SHP77 treated with DMSO at 0.1 percent for 48 hours (cell line): Measurements from ENCODE around the gene TULP3.

Experiments used
- DNase-seq: peaks from one replicate; lab custom pipeline; 2025; lab: John Stamatoyannopoulos, UW

Gene TULP3

DNA sequence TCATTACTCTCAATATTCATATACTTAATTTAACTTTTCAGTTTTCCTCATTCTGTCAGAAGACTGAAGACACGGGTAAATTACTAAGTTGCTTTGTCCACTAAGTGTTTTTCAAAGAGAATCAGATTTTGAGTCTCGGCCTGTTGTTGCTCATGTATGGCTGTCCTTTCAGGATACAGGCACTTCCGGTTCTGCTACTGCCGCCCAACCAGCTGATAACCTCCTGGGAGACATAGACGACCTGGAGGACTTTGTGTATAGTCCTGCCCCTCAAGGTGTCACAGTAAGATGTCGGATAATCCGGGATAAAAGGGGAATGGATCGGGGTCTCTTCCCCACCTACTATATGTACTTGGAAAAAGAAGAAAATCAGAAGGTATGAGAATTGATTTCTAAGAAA, 40.2 kb downstream of the TULP3 start:
- DNase-seq = no peak

DNA sequence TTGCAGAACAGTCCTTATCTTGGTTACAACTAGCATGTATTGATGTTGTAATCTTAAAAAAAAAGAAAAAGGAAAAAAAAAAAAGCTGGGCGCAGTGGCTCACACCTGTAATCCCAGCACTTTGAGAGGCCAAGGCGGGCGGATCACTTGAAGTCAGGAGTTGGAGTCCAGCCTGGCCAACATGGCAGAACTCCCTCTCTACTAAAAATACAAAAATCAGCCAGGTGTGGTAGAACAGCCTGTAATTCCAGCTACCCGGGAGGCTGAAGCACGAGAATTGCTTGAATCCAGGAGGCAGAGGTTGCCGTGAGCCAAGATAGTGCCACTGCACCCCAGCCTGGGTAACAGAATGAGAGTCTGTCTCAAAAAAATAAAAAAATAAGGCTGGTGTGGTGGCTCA, 42.9 kb downstream of the TULP3 start:
- DNase-seq = no peak

DNA sequence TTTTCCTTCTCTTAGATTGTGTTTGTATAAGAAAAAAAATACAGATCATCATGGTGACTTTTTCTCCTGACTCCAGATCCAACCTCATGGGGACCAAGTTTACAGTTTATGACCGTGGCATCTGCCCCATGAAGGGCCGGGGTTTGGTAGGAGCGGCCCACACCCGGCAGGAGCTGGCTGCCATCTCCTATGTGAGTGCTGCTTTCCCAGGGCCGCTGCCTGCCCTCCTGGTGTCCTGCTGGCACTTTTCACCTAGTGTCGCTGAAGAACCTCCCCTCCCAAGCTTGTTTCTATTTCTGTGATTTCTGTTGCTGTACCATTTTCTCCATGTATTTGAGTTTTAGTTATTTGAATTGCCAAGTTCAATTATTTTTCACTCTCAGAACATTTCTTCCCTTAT, 43.7 kb downstream of the TULP3 start:
- DNase-seq = no peak

DNA sequence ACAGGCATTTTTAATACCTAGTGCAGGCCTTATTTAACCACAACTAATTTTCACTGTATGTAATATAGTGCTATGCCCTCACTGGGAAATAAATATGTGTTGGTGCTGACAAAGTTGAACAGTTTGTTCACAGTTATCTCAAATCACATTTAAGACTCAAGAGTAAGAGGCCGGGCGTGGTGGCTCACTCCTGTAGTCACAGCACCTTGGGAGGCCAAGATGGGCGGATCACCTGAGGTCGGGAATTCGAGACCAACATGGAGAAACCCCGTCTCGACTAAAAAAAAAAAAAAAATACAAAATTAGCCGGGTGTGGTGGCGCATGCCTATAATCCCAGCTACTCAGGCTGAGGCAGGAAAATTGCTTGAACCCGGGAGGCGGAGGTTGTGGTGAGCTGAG, 45.6 kb downstream of the TULP3 start:
- DNase-seq = no peak

DNA sequence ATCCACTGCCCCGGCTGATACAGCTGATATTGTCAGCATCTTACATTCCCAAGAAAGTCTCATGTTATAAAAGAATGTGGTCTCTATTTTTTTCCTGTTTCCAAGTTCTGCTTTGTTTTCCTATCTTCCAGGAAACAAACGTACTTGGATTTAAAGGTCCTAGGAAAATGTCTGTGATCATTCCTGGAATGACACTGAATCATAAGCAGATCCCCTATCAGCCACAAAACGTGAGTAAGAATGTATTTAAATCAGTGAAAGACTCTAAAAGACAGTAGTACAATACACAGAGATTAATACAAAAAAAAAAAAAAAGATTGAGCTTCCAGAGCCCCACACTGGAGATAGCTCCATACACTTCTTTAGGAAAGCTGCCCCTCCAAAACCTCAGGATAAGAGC, 46.8 kb downstream of the TULP3 start:
- no peak for DNase-seq

DNA sequence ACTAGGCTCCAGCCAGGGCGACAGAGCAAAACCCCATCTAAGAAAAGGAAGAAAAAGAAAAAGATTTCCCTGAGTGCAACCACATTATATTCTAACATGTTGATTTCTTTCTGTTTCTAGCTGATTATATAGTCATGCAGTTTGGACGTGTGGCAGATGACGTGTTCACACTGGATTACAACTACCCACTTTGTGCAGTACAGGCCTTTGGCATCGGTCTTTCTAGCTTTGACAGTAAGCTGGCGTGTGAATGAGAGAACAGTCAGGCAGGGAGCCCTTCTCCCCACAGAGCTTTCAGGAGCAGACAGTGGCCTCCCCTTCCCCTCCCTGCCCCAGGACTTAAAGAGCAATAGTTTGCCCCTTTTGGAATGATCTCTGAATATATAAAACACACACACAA, 48.5 kb downstream of the TULP3 start:
- DNase-seq = no peak

DNA sequence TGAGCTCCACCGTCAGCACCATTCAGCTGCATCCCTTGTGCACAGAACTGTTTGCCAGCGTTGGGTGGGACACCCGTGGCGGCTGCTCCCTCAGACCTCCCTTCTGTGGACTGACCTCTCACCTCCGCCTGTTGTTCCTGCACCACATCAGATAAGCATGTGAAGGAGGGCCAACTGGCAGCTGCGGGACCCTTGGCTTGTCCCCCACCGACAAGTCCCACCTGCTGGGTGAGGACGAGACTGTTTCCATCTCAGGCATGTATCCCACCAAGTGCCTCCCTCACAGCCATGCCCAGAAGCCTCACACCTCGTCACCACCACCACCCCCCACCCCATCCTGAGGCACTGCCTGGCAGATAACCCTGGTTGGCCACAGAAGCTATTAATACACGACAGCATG, 49.9 kb downstream of the TULP3 start:
- DNase-seq = no peak

DNA sequence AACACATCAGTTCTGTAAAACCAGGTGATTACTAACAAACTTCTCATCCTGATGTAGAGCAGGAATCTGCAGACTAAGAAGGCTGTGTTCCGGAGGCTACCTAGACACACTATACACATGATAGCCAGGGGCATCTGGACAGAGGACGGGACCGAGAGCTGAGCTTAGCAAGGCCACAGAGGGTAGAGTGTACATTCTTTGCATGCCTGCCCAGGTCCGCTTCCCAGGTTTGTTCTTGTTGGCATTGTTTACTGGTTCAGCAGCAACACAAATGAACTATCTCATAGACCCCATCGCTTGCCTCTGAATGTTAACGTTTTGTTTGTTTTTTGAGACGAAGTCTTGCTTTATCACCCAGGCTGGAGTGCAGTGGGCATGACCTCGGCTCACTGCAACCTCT, 50.8 kb downstream of the TULP3 start:
- no peak for DNase-seq

DNA sequence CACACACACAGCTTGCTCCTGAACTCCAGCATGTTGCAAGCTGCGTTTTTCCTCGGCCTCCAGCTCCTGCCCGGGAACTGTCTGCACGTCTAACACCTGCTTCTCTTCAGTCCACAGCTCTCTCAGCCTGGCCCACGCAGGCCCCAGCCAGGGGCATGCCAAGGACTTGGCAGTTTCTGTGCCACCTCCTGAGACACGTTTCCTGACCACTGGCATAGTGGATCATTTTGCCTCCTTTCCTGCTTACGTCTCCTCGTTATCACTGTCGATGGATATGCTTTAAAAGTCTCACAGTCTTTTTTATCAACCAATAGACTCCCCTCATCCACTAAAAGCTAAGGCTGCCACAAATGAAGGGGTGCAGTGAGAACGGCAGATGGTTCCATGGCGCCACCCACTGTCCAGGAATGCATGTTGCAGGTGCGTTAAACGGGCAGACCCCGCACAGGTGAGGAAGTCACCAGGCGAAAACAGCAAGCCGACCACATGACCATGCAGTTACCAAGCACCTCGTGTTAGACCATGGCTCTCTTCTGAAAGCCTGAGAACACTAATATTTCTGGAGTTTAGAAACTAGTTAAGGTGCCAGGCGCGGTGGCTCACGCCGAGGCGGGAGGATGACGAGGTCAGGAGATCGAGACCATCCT, 53.8 kb downstream of the TULP3 start:
- DNase-seq = peak; percentile 1

DNA sequence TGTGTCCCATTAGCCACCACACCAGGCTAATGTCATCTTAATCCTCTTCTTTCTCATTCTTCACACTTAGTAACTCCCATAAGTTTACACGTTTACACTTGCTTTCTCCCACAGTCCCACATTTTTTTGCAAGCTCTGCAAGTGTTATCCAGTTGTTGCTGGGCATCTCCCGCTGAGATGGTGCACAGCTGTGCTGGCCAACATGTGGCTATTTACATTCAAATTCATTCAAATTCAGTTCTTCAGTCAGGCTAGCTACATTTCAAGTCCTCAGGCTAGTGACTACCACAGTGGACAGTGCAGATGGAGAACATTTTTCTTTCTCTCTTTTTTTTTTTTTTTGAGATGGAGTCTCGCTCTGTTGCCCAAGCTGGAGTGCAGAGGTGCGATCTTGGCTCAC, 58.7 kb downstream of the TULP3 start:
- no peak for DNase-seq

DNA sequence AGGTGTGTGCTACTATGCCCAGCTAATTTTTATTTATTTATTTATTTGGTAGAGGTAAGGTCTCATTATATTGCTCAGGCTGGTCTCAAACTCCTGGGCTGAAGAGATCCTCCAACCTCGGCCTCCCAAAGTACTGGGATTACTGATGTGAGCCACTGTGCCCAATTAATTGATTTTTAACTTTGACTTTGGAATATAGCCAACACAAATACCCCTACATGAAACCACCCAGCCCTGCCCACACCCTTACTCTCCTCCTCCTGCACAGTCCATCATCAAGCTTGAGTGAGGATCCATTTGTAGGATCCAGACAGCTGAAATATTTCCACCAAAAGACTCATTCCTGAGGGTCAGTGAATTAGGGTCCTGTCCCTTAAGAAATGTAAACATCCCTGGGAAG, 65.2 kb downstream of the TULP3 start:
- DNase-seq = no peak

DNA sequence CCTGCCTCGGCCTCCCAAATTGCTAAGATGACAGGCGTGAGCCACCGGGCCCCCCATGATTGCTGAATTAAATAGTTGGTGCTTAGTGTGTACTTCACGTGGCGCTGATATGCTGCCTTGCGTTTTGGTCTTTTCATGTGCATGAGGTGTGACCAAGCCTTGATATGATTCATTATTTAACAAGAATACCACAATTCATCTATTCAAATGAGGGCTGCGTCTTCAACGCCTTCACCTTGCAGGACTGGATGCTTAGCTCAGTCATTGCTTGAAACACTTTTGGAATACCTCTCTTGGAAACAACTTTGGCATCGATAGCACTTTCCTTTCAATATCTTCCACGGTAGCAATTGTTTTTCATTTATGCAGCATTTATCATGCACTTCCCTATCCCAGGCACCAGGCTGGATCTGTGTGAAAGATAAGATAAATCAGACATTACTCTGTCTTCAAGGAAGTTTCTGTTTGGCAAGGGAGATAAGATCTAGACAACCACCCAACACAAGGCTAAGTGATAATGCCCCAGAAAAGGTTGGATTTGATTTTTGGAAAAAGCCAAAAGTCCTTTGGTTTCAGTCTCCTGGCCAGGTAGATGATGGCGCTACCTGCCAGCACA, 67.2 kb downstream of the TULP3 start:
- no peak for DNase-seq

DNA sequence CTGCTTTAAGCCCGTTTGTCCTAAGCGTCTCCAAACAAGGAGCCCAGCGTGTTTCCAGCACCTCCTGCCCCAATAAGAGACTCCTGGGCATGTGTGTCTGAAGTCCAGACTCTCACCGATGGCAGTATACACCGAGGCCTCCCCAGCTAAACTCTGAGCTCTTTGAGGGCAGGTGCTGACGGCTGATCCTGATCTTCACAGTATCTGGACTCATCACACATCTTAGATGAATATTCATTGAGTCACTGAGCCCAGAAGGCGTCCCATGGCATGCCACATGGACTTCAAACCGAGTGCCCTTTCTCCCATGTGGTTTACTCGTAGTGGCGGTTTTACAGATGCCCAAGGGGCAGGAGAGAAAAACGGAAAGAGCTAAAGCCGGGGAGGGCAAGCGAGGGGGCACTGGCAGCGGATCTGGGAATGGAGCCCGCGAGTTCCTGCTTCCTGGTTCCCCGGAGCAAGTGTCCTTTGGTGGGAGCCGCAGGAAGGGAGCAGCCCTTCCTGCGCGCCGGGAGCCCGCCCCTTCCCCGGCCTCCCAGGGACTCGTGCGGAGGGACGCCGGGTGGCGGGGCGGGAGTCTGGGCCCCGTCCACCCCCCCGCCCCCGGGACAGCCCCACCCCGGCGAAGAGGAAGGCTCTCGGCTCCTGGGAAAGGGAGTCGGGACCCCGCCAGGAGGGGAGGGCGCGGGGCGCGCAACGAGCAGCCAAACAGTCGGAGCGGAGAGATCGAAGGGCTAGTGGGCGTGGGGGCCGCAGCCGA, 67.9 kb downstream of the TULP3 start:
- DNase-seq = no peak

DNA sequence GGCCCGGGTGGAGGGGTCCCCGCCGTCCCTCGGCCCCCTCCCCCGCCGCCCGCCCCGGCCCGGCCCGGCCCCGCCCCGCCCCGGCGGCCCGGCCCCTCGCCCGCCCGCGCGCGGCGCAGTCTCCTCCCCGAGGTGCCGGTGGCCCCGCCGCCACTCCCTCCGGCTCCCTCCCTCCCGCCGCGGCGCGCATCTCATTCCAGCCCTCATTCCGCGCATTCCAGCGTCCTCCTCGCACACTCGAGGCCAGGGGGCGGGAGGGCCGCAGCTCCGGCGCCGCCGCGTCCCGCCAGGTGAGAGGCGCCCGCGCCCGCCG, 68.5 kb downstream of the TULP3 start, which contains the start of gene TEAD4:
TSS of gene TEAD4 (plus strand) at position 206 of the 313 bp plus-strand sequence.
- DNase-seq = no peak

DNA sequence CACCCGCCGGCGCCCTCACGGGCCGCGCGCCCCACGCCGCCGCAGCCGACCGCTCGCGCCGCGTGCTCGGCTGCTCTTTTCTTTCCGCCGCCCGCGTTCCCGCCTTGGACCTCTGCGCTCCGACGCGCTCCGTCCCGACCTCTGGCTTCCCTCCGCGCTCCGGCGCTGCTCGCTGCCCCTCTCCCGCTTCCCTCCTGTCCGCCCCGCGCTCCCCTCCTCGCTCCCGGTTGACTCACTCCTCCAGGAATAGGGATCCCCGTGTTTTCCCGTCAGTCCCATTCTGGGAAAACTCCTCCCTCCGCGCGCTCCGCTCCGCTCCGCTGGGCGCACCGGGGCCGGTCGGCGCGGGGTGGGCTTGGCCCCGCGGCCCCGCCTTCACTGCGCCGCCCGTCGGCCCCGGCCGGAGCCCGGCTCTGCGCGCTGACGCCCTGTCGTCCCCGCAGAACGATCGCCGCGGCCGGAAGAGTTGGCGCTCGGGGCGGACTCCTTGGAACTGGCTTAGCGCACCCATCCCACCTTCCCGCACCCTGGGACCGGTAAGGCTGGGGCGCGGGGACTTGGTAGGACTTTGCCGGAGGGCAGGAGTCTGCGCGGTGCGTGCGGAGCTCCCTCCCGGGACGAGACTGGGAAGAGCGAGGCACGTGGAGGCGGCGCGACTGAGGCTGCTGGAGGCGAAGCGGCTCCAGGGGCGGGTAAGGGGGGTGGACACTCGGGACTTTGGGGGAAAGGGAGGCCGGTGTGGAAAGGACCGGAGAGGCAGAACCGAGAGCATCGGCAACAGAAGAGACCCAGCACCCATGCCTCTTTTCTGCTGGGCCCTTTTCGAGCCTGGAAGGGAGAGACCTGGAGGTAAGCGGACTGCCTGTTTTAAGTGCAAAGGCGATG, 69.1 kb downstream of the TULP3 start:
- no peak for DNase-seq

DNA sequence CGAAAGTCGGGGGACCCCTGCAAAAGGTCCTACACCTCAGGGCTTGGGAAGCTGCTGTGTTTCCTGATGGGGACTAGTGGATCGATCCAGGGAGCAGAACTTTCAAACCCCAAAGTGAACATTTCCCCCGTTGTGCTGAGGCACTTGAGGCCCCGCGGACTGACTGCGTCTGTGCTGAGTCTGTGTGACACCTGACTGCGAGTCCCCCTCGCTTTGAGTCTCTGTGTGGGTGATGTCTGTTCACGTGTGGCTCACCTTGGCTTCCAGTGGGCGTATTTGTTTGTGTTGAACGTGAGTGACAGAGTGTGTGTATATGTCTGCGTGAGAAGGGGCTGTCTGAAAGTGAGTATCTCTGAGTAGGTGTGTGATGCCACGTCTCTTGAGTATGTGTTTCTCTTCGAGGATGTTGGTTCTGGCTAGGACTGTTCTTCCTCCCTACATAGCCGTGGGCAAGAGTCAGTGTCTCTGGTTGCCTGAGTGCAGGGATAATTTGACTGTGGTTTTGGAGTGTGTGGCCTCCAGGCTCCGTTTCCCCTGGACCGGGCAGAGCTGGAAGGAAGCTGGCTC, 69.8 kb downstream of the TULP3 start:
- DNase-seq = no peak

DNA sequence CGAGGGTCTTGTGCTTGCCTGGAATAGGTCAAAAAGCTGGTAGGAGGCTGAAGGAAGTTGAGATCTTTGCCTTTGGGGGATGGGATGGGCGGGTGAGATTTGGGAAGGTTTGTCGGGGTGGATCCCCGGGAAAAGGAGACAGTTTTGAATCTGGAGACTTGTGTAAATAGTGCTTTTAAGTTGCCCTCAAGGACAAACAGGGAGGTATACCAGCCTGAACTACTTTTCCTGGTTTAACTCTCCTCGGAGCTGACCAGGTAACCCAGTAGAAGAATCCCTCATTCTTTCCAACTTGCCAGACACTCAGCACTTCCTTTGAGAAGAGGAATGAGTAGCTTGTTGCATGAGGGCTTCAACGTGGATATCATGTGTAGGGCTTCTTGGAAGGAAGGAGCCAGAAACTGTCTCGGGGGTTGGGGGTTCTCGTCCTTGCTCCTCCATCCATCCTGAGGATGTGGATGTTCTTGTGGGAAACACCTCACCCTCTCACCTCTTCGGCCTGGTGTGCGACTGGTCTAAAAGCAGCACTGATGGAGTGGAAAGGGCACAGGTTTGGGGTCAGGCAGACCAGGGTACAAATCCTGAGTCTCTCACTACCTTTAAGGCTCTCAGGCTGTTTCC, 70.4 kb downstream of the TULP3 start:
- DNase-seq = no peak

DNA sequence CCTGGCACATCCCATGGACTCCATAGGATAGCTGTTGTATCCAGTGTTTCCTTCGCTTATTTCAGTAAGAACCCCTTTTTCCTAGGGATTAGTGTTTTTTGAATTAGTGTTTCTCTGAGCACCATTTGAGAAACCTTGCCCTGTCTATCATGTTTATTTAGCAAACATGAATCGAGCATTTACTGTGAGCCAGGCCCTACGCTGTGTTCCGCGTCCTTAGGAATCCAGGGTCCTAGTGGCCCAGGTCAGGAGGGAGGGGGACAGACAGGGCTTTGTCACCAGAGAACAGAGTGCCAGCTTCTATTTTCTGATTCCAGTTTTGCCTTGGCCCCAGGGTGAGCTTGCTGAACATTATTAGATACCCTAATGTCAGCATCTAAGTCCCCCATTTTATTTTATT, 71.0 kb downstream of the TULP3 start:
- no peak for DNase-seq

DNA sequence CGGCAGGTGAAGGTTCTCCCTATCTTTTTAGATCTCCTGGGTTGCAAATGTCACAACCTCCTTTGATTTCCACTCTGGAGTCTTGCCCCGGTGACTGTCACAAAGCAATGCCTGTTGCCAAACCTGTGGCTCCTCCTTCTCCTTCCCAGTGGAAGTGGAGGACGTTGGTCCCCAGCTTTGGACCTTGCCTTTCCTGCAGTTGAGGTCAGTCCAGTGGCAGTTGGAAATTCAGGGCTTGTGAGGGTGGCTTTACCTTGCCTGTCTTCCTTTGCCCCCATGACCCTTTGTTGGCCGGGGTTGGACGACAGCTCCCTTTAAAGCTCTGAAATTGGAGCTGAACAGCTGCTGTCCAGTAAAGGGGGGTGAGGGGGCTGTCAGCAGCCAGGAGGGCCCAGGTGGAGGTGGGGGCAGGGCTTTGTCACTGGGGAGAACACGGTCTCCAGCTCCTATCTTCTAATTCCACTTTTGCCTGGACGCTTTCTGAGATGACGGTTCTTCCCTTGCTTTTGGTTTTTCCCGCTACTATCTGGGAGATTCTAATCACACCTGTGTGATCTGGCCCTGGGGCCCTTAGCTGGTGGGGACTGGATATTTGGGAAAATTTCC, 72.6 kb downstream of the TULP3 start:
- DNase-seq = no peak

DNA sequence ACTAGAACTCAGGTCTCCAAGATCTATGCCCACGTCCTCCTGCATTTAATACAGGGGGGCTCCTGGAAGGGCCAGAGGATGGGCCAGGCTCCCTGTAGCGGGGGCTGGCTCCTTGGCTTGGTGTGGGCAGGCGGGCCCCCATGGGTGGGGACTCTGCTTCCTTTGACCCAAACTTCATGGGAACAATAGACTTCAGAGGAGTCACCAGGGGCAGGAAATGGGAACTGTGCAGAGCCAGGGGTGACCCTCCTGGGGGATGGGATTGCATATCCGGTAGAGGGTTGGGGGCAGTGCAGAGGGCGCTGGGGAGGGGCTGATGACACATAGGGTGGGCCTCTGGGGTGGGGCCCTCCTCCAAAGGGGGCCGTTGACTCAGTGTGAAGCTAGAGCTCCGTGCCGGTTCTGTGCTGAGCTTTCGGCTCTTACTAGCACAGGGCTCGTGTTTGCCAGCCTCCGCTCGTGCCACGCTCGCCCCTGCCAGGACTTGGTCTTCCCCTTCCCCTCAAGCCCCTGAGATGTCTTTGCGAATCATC, 73.1 kb downstream of the TULP3 start:
- no peak for DNase-seq

DNA sequence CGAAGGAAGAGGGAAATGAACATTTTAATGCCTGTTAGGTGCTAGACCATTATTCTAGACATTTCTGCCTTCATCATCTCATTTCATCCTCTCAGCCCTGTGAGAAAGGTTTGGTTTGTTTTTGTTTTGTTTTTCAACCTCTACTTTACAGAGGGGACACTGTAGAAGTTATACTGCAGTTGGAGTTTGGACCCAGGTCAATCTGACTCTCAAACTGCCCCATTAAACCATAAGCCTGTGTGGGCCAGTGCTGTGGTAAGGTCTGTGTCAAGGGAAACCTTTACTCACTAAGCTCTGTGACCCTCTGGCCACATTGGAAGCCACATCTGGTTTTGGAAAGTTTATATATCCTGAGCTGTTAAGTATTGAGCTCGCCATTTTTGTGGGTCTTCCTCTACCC, 77.0 kb downstream of the TULP3 start:
- no peak for DNase-seq
